8988T (cell line): Measurements from ENCODE around the gene SENP3.
"Not testable (repeated sequence)": the region's sequence is repeated elsewhere in the genome, so short reads cannot be mapped to it uniquely, and the experiment has no call there.

Experiments used
- DNase-seq: peaks from one replicate; pipeline ENCODE4 v3.0.0; 2011

Gene SENP3

GRCh38 chr17:7579001-7579833 is 17.5 kb downstream of the SENP3 start, which contains the start of gene CD68:
Gene CD68 (plus strand): TSS chr17:7579638. CDS start chr17:7579678, 40 bp downstream.
- DNase-seq = peak; percentile 81

DNA sequence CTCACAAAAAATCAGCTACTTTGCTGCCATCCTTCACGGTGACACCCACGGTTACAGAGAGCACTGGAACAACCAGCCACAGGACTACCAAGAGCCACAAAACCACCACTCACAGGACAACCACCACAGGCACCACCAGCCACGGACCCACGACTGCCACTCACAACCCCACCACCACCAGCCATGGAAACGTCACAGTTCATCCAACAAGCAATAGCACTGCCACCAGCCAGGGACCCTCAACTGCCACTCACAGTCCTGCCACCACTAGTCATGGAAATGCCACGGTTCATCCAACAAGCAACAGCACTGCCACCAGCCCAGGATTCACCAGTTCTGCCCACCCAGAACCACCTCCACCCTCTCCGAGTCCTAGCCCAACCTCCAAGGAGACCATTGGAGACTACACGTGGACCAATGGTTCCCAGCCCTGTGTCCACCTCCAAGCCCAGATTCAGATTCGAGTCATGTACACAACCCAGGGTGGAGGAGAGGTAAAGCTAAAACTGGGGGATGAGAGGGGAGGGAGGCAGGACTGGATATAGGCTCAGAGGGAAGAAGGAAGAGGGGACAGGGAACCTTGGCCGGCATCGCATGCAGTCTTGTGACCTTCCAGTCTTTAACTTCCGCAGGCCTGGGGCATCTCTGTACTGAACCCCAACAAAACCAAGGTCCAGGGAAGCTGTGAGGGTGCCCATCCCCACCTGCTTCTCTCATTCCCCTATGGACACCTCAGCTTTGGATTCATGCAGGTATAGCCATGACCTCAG is 18.3 kb downstream of the SENP3 start:
- DNase-seq = no peak

- DNase-seq = no peak
Measured at GRCh38 chr17:7580604-7581575, 19.2 kb downstream of the SENP3 start.

DNA sequence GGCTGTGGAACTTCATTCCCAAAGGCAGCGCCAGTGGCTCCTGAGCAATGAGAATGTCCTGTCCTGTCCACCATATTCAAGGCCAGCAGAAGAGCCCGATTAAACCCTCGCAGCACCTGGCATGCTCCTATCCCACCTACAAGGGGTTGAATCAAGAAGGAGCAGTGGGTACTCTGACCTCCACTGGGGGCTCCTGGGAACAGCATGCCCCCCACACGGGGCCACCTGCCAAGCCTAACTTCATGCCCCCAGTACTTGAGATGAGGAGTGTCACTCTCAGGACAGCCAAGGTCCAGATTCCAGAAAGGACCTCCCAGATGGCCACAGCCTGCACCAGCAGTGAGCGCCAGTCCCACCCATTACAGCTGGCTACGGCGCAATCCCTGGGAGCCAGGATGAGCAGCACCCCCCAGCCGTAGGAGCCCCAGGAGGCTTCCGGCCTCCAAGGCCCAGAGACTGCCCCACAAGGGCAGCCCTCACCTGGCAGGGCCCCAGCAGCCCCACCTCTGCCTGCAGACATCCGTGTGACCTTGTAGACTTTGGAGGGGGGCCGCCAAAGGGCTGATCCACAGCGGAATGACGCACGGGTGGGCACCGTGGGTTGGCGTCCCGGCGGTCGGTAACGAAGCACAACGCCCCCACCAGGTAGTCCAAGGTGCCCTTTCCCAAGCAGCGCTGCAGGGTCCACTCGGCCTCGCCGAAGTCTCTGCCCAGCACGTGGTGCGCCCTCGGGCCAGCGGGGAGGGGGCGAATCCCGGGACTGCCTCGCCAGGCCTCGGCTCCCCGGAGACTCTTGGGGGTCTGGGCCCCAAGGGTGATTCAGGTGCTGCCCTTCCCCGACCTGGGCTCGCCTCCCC is 20.9 kb downstream of the SENP3 start:
- no peak for DNase-seq

- peak; percentile 75 for DNase-seq
Measured at GRCh38 chr17:7583253-7584109, 21.8 kb downstream of the SENP3 start, which contains the start of gene MPDU1. Gene MPDU1 (plus strand): TSS chr17:7583852. CDS start chr17:7583863, 11 bp downstream.

DNA sequence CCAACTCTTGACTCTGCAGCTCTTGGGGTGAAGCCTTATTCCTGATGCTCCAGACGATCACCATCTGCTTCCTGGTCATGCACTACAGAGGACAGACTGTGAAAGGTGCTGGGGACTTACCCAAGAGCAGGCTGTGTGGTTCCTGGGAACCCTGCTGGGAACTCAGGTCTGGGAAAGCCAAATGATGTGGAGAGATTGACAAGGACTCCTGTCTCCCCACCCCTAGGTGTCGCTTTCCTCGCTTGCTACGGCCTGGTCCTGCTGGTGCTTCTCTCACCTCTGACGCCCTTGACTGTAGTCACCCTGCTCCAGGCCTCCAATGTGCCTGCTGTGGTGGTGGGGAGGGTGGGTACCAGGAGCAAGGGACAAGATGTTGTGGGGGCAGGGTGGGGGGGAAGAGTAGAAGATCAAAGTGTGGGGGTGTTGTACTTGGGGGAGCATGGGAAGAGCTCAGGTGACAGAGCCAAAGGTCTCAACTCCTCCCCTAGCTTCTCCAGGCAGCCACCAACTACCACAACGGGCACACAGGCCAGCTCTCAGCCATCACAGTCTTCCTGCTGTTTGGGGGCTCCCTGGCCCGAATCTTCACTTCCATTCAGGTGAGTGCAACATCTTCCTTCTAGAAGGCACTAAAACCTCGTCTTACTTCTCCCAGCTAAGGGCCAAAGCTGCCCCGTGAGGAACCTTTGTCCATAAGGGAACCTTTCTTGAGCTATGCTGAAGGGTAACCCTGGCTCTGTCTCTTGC is 25.1 kb downstream of the SENP3 start:
- DNase-seq = peak; percentile 84

DNA sequence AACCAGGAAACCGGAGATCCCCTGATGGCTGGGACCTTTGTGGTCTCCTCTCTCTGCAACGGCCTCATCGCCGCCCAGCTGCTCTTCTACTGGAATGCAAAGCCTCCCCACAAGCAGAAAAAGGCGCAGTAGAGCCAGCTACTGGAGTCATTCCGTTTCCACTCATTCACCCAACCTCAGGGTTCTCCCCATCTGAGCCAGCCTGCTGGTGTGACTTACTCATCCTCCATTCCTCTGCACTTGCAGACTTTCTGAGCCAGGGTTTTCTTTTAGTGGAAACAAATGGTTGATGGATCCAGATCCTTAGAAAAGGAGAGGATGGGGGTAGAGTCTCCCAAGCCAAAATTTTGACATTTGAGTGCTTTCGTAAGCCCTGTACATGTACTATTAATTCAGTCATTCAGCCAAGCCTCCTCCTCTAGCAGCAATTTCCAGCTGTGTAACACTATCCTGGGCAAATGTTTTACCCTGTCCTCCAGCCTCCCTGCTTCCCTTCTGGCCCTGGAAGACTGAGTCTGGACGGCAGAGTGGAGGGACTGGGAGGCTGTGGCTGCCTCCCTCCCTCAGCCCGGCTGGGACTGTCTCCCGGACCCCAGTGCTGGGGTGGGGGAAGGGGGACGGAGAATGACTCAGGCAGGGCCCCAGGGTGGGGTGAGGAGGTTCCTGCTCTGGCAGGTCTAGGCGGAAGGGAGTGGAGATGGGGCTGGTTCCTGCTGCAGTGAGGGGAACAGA is 25.9 kb downstream of the SENP3 start:
- DNase-seq = no peak

DNA sequence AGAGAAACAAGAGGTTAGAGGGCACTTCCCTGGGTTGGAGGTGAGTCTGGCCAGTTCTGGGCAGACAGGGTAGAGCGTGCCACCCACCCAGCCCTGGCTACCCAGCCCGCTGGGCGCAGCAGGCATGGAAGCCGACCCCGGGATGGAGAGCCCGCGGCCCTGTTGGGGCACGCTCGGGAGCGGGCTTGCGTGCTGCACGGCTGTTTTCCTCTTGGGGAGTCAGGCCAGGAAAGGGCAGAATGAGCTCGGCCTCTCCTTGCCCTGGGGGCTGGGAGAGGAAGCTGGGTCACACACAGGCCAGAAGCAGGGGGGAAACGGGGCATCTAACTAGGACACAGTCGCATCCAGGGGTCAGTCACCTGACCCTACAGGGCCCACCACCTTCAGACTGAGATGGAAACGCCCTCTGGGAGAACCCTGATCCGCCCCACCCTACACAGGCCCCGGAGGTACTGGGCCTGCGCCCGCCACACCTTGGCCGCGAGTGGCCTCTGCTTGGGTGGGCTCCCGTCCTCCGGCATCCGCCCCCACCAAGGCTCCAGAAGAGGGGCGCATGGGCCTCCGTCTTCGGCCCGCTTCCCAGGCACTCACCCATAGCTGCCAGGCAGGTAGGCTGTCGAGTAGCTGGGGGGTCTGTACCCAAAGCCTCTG is 27.0 kb downstream of the SENP3 start:
- DNase-seq = no peak

- DNase-seq = peak; percentile 70
Measured at GRCh38 chr17:7589204-7589868, 27.6 kb downstream of the SENP3 start.

GRCh38 chr17:7589891-7590691 is 28.4 kb downstream of the SENP3 start, which contains the start of gene SOX15:
Gene SOX15 (minus strand): TSS chr17:7590094. CDS start chr17:7589676, 418 bp downstream.
- DNase-seq = peak; percentile 67

GRCh38 chr17:7590743-7591142 is 29.0 kb downstream of the SENP3 start:
- DNase-seq = peak; percentile 69

DNA sequence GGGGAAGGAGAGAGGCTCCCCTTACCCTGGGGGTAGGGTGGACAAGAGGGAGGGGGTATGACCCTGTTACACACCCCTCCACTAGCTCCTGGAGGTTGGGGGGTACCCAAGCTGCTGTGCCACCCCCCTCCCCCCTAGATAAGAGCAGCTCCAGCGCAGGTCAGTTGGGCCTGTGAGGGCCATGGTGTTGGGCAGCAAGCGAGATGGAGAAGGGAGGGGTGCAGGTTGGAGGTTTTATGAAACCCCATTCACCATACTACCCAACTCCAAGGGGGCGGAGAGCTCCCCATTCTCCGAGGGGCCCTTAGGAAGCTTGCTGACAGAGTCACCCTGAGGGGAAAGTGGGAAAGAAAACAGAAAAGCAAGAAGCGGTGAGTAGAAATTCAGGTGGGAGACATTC is 29.9 kb downstream of the SENP3 start:
- DNase-seq = no peak

GRCh38 chr17:7592422-7593021 is 30.8 kb downstream of the SENP3 start:
- DNase-seq = no peak

DNA sequence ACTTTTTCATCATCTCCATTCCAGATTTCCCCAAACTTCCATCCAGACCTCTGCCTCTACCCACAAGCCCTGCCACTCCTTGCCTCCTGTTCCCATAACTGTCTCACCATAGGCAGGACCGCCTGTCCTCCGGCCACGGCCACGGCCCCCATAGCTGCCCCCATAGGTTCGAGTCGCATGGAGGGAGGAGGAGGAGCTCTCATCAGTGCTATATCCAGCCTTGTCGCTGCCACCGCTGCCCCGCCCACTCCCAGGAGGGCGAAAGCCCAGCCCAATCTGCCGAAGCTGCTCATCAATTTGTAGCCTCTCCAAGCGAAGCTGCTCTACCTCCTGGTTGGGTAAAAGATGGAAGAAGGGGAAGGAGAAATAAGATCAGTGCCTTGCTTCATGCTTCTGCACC is 31.6 kb downstream of the SENP3 start:
- no peak for DNase-seq

- DNase-seq = not testable (repeated sequence)
Measured at GRCh38 chr17:7597561-7597960, 35.8 kb downstream of the SENP3 start.

DNA sequence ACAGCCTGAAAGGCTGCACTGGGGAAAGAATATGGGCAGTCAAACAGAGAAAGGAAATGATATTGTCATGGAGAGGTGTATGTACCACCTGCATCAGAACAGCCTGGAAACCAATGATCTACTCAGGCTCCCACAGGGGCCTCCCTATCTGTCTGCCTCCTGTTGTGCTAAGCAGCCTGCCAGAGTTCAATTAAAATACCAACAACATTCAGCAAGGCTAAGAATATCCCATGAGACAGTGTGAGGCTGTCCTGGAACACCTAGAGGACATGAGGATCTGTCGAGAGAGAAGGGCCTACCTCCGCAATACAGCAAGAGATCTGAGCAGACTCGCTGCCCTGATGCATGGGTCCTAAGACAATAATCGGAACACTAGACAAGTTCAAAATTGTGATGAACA is 44.6 kb downstream of the SENP3 start:
- no peak for DNase-seq

GRCh38 chr17:7610641-7611040 is 48.9 kb downstream of the SENP3 start:
- no peak for DNase-seq
